Activated CD4-positive, CD25-positive, alpha-beta regulatory T cell treated with anti-CD3 and anti-CD28 coated beads, Interleukin-2, amount 50 U/mL, for 24 hours (primary cell): ENCODE data around the gene TMPRSS3.

Experiments
- ATAC-seq, 2 donors: fragments of 150-1000 bp; cut with Tn5 transposase; one replicate each; pipeline ENCODE4 v1.10.0; 2021; ENCODE audit warnings: mild to moderate bottlenecking in 1 of 2, moderate library complexity in 1 of 2

Gene TMPRSS3

DNA sequence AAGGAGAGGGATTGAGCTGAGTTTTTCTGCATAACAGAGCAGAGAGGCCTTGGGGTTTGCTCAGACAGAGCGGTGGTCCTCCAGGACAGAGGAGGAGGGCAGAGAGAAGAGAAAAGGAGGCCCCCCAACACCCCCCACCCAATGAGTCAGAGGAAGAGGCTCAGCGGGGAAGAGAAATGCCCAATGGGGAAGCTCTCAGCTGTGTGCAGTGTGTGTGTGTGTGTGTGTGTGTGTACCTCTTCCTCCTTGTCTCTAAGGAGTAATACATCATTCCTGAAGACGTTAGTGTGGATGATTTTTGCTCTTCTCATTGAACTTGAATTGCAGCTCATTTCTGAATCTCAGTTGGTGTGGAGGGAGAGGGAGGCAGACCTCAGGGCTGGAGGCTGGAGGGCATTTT lies 8.7 kb downstream of the TMPRSS3 start:
- no peak for ATAC-seq

- ATAC-seq, result no peak
Observed at GRCh38 chr21:42386034-42386591, 9.7 kb downstream of the TMPRSS3 start.

DNA sequence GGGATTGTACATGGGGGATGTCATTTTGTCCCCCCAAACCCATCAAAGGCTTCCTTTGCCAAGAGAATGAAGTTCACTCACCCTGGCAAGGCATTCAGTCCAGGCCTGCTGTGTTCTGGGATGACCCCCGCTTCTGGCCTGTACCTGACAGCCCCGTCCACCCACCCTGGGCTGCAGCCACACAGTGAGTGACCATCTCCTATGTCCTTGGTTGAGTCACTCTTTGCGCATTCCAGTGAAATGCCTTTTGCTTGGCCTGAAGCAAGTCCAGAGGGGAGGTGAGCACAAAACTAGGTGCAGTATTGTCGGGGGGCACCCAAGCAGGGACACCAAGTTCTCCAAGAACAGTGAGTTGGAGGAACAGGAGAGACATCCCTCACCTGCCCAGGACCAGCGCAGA lies 10.2 kb downstream of the TMPRSS3 start:
- no peak for ATAC-seq

- ATAC-seq, result no peak
Observed at GRCh38 chr21:42384989-42385388, 10.9 kb downstream of the TMPRSS3 start.

DNA sequence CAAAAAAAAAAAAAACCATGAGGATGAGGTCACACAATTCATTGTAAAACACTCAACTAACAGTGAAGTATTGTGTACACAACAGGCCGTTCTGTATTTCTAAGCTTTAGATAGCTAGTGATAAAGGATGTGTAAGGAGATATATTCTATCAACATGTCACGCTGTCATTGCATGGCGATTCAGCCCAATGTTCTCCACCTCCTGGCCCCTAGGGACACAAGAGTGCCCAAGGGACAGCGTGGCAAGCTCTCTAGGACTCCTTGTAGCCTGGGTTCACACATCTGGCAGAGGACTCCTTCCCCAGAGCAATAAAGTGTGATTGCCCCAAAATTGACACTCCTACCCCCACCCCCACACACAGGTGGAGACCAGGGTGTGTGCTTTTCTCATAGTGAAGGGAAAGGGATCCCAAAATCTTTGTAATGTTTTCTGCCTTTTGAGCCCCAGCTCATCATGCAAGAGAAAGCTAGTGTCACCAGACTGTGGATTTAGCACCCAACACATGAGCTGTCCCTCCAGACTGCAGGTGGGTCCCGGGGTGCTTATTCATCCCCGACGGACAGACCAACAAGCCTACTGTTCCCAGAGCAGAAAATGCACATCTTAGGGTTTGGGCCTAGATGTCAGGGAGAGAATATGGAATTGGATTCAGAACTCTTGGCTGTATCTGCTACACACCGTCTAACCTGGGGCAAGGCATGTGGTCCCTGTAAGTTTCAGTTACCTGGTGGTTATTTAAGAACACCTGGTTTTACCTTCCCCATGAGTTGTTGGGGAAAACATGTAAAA lies 11.5 kb downstream of the TMPRSS3 start:
- no peak for ATAC-seq

- no peak for ATAC-seq
Observed at GRCh38 chr21:42383331-42383730, 12.5 kb downstream of the TMPRSS3 start.

DNA sequence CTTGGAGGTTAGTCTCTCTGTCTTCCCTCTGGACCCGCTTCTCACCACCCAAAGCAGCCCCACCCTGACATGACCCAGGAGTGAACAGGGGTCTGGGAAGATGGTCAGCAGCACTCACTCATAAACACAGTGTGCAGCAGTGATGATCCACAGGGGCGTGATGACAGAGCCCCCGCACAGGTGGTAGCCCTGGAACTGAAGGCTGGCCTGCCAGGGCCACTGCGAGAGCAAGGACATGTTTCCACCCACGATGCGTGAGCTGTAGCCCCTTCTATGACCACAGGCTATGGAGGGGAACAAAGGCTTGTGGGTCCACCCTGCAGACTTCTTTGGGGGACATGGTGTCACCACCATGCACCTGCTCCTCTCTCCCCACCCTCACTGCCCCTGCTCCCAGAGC lies 12.9 kb downstream of the TMPRSS3 start:
- ATAC-seq, result no peak

DNA sequence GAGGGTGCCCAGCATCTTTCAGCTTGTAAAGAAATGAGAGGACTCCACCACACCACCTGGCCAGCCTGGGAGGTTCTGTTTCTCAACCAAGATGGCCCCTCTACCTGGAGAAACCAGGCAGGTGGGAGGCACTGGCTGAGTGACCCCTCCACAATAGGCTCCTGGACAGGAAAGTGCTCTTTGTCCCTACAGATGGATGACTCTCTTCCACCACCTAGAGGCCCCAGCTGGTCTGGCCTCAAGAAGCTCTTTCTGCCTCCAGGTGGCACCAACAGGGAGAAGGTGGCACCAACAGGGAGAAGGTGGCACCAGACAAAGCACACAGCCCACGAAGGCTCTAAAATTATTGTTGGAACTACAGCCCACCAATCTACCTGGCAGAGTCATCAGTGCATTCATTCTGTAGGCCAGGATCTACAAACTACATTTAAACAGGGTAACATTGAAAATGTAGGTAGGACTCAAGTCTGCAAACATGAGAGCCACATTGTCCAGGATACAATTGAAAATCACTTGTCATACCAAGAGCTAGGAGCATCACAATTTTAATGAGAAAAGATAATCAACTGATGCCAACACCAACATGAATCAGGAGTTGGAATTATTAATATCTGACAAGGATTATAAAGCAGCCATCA lies 14.4 kb downstream of the TMPRSS3 start:
- ATAC-seq, result peak in 1 of 2 donors; percentile 36

GRCh38 chr21:42379426-42380215 lies 16.2 kb downstream of the TMPRSS3 start:
- no peak for ATAC-seq

GRCh38 chr21:42378418-42378817 lies 17.4 kb downstream of the TMPRSS3 start:
- ATAC-seq, result no peak

GRCh38 chr21:42377951-42378340 lies 17.9 kb downstream of the TMPRSS3 start:
- ATAC-seq, result no peak

GRCh38 chr21:42377211-42377950 lies 18.5 kb downstream of the TMPRSS3 start:
- no peak for ATAC-seq

- ATAC-seq, result no peak
Observed at GRCh38 chr21:42376338-42376982, 19.4 kb downstream of the TMPRSS3 start.

DNA sequence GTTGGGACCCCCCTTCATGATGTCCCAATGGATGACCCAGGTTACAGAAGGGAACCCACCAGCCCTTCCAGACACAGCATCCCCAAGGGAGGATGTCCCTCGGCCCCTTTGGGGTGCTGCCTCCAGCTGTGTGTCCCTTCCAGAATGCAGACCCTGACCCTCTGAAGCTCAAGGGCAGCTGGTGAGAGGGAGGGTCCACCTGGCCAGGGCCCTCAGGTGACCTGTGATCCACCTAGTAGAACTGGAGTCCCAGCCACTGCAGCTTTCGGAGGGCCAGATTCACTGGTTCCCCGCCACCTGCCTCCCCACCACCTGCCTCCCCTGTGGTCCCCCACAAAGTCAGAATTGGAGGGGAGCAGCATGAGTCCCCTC lies 19.9 kb downstream of the TMPRSS3 start:
- no peak for ATAC-seq

- no peak for ATAC-seq
Observed at GRCh38 chr21:42375506-42375905, 20.3 kb downstream of the TMPRSS3 start.

- no peak for ATAC-seq
Observed at GRCh38 chr21:42374864-42375499, 20.9 kb downstream of the TMPRSS3 start.

- peak; percentile 30 to 50 for ATAC-seq
Observed at GRCh38 chr21:42374457-42374856, 21.4 kb downstream of the TMPRSS3 start.

DNA sequence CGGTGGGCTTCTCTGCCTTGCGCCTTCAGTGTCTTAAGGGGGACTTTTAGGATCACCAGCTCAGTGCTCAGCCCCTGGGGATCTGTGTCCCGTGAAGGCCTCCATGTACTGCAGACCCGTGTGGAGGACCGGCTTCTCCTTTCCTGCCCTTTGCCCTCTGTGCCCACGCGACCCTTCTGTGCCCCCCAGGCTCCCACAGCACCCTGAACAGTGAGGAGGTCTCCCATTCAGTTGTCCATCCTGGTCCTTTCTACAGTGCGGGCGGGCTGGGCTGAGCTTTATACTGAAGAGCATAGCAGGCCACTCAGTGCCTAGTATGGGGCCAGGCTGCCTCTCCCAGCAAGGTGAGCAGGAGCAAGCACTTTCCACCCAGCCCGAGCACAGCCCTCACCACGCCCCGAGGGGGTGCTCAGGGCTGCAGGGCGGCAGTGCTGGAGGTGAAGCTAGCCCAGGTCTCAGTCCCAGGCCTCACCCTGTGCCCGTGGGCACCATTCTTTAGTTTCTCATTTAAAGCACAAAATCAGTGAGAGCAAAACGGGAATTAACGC lies 21.9 kb downstream of the TMPRSS3 start:
- no peak for ATAC-seq

GRCh38 chr21:42373196-42373907 lies 22.5 kb downstream of the TMPRSS3 start:
- ATAC-seq, result peak in 1 of 2 donors; percentile 69

DNA sequence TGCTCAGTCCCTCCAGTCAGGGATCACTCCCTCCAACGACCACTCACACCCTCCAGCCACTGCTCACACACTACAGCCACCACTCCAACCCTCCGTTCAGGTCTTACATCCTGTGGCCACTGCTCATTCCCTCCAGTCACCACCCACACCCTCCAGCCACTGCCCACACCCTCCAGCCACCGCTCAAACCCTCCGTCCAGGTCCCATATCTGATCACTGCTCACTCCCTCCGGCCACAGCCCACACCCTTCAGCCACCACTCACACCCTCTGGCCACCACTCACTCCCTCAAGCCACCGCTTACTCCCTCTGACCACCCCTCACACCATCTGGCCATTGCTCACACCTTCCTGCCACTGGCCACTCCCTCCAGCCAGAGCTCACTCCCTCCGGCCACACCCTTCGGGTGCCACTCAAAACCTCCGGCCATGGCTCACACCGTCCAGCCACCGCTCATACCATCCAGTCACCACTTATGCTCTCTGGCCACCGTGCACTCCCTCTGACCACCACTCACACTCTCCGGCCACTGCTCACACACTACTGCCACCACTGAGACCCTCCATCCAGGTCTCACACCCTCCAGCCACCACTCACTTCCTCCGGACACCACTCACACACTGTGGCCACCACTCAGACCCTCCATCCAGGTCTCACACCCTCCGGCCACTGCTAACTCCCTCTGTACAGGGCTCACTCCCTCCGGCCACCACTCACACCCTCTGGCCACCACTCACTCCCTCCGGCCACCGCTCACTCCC lies 24.8 kb downstream of the TMPRSS3 start:
- no peak for ATAC-seq
